OCI-LY1 (cell line): ENCODE data around the gene RBL1.
"Not testable (repeated sequence)": the region's sequence is repeated elsewhere in the genome, so short reads cannot be mapped to it uniquely, and the experiment has no call there.

Experiments used
- H2AFZ ChIP-seq: fragments of 200-600 bp; sonication (generic), shearing (Covaris generic); 2 replicates; pipeline ENCODE4 v1.6.0; 2014; ENCODE audit warnings: antibody characterized with exemption, mild to moderate bottlenecking, low read length
- H3F3A ChIP-seq: fragments of 200-600 bp; sonication (generic), shearing (Covaris generic); 2 replicates; pipeline ENCODE4 v1.6.0; 2014; ENCODE audit warnings: mild to moderate bottlenecking, antibody characterized with exemption, low read length, moderate library complexity; ENCODE audit not compliant: insufficient read depth
- H3K27ac ChIP-seq: fragments of 200-600 bp; sonication (generic); 2 replicates; pipeline ENCODE4 v1.5.1; 2014; ENCODE audit warnings: low read length, mixed run types, mild to moderate bottlenecking, low read depth; ENCODE audit not compliant: poor library complexity, severe bottlenecking
- H3K27me3 ChIP-seq: fragments of 200-600 bp; sonication (generic); 2 replicates; pipeline ENCODE4 v1.6.0; 2014; ENCODE audit warnings: antibody characterized with exemption, mild to moderate bottlenecking, low read length, moderate library complexity; ENCODE audit not compliant: insufficient read depth
- H3K36me3 ChIP-seq: fragments of 200-600 bp; sonication (generic); 2 replicates; pipeline ENCODE4 v1.6.1; 2014; ENCODE audit warnings: mild to moderate bottlenecking, antibody characterized with exemption, low read length, moderate library complexity, mixed read lengths; ENCODE audit not compliant: insufficient read depth
- H3K4me1 ChIP-seq: fragments of 200-600 bp; sonication (generic); 2 replicates; pipeline ENCODE4 v1.5.1; 2014; ENCODE audit warnings: mild to moderate bottlenecking, low read length, moderate library complexity; ENCODE audit not compliant: insufficient read depth, severe bottlenecking
- H3K4me2 ChIP-seq: fragments of 200-600 bp; sonication (generic), shearing (Covaris generic); 2 replicates; pipeline ENCODE4 v1.6.1; 2014; ENCODE audit warnings: low read length
- H3K4me3 ChIP-seq: fragments of 200-600 bp; sonication (generic); 2 replicates; pipeline ENCODE4 v1.5.1; 2014; ENCODE audit warnings: low read length, low read depth, mild to moderate bottlenecking, mixed read lengths; ENCODE audit not compliant: poor library complexity, severe bottlenecking
- H3K79me2 ChIP-seq: fragments of 200-600 bp; shearing (Covaris generic); 2 replicates; pipeline ENCODE4 v1.6.1; 2016; ENCODE audit warnings: mixed run types, low read length, mixed read lengths; ENCODE audit not compliant: insufficient read depth
- H3K9ac ChIP-seq: fragments of 200-600 bp; sonication (generic), shearing (Covaris generic); 2 replicates; pipeline ENCODE4 v1.6.1; 2014; ENCODE audit warnings: mild to moderate bottlenecking, low read length, mixed read lengths
- H3K9me2 ChIP-seq: fragments of 200-600 bp; sonication (generic), shearing (Covaris generic); 2 replicates; pipeline ENCODE4 v1.6.1; 2014; ENCODE audit warnings: low read depth, mild to moderate bottlenecking, low read length, mixed read lengths
- H3K9me3 ChIP-seq: fragments of 200-600 bp; shearing (Covaris generic); 2 replicates; pipeline ENCODE4 v1.6.1; 2014; ENCODE audit warnings: low read length, mixed read lengths
- H4K20me1 ChIP-seq: fragments of 200-600 bp; sonication (generic), shearing (Covaris generic); 2 replicates; pipeline ENCODE4 v1.6.0; 2016; ENCODE audit warnings: mild to moderate bottlenecking, low read length; ENCODE audit not compliant: insufficient read depth
- EZH2 ChIP-seq: fragments of 200-600 bp; sonication (generic), shearing (Covaris generic); IDR thresholded peaks from 2 replicates; pipeline ENCODE4 v1.8.0; 2017; ENCODE audit warnings: borderline replicate concordance, mixed run types, mild to moderate bottlenecking, antibody characterized with exemption, low read length, moderate library complexity, mixed read lengths
- TF ChIP-seq, protein P1 (sequence below): fragments of 200-600 bp; sonication (generic), shearing (Covaris generic); IDR thresholded peaks from 2 replicates; pipeline ENCODE4 v1.5.1; 2017; ENCODE audit warnings: mild to moderate bottlenecking, antibody characterized with exemption, low read length, moderate library complexity, mixed read lengths

Gene RBL1

DNA sequence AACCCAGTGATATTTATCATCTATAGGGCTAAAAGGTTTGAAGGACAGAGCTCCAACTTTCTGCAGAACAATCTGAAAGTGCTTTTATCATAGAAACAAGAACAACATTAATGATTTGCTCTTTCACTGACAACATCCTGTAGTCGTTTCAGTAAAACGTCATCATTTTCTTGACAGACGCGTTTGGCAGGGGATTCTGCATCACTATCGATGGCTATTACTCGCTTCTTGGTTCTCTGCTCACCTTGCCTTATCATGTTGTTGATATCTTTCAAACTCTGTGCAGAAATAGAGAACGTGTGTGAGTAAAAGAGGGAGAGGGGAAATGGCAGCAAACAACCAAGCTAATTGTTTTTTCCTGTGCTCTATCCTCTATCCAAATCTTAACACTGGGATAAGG lies 97.1 kb downstream of the RBL1 start:
- no peak overlapping the region for H3K9ac ChIP-seq
- TF ChIP-seq, protein P1, sequence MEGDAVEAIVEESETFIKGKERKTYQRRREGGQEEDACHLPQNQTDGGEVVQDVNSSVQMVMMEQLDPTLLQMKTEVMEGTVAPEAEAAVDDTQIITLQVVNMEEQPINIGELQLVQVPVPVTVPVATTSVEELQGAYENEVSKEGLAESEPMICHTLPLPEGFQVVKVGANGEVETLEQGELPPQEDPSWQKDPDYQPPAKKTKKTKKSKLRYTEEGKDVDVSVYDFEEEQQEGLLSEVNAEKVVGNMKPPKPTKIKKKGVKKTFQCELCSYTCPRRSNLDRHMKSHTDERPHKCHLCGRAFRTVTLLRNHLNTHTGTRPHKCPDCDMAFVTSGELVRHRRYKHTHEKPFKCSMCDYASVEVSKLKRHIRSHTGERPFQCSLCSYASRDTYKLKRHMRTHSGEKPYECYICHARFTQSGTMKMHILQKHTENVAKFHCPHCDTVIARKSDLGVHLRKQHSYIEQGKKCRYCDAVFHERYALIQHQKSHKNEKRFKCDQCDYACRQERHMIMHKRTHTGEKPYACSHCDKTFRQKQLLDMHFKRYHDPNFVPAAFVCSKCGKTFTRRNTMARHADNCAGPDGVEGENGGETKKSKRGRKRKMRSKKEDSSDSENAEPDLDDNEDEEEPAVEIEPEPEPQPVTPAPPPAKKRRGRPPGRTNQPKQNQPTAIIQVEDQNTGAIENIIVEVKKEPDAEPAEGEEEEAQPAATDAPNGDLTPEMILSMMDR, result no peak
- no peak for TF ChIP-seq EZH2
- H3K4me3 ChIP-seq, result no peak overlapping the region
- H3F3A ChIP-seq, result no peaks in the 10 kb centered on the region; the same call in 1 of the 2 replicates
- no peaks in the 10 kb centered on the region for H3K79me2 ChIP-seq
- H3K36me3 ChIP-seq, result peaks cover 59% of the 10 kb centered on the region
- no peaks in the 10 kb centered on the region for H3K27me3 ChIP-seq
- no peaks in the 10 kb centered on the region for H3K4me1 ChIP-seq
- no peaks in the 10 kb centered on the region for H4K20me1 ChIP-seq
- H3K9me2 ChIP-seq, result no peaks in the 10 kb centered on the region
- no peak overlapping the region for H2AFZ ChIP-seq
- H3K27ac ChIP-seq, result no peak overlapping the region
- no peaks in the 10 kb centered on the region for H3K9me3 ChIP-seq
- no peak overlapping the region for H3K4me2 ChIP-seq

DNA sequence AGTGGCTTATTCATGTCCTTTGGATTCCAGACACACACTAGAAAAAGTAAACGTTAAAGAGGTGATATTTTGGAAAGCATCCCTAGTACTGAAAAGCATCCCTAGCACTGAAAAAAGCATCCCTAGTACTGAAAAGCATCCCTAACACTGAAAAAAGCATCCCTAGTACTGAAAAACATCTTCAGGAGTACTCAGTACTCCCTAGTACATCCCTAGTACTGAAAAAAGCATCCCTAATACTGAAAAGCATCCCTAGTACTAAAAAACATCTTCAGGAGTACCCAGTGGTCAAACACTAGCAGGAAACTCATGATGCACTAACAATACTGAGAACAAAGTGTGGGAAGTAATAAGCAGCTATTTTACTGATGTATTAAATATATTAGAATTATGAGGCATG lies 98.7 kb downstream of the RBL1 start:
- no peak overlapping the region for H3K4me2 ChIP-seq
- peaks cover 48% of the 10 kb centered on the region for H3K36me3 ChIP-seq
- no peaks in the 10 kb centered on the region for H3K79me2 ChIP-seq
- H4K20me1 ChIP-seq, result no peaks in the 10 kb centered on the region
- no peak overlapping the region for H2AFZ ChIP-seq
- no peak overlapping the region for H3K9ac ChIP-seq
- TF ChIP-seq EZH2, result no peak
- TF ChIP-seq, protein P1, result no peak
- no peak overlapping the region for H3K4me3 ChIP-seq
- peaks cover 3% of the 10 kb centered on the region for H3K9me3 ChIP-seq
- no peaks in the 10 kb centered on the region for H3K9me2 ChIP-seq
- no peaks in the 10 kb centered on the region; the same call in 1 of the 2 replicates for H3F3A ChIP-seq
- no peak overlapping the region for H3K27ac ChIP-seq
- H3K4me1 ChIP-seq, result no peaks in the 10 kb centered on the region
- H3K27me3 ChIP-seq, result no peaks in the 10 kb centered on the region

DNA sequence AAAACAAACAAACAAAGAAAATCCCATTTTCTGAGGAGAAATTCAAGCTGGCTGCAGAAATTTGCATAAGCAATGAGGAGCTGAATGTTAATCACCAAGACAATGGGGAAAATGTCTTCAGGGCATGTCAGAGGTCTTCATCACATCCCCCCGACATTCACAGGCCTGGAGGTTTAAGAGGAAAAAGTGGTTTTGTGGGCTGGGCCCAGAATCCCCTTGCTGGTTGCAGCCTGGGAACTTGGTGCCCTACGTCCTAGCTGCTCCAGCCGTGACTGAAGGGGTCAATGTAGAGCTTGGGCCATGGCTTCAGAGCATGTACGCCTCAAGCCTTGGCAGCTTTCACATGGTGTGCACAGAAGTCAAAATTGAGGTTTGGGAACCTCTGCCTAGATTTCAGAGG lies 101.6 kb downstream of the RBL1 start:
- H2AFZ ChIP-seq, H4K20me1 ChIP-seq, H3F3A ChIP-seq, H3K4me2 ChIP-seq, H3K27me3 ChIP-seq, H3K9ac ChIP-seq, H3K4me1 ChIP-seq, H3K27ac ChIP-seq, H3K9me3 ChIP-seq, H3K4me3 ChIP-seq, H3K79me2 ChIP-seq, H3K9me2 ChIP-seq: not testable (repeated sequence)
- peaks cover 45% of the 10 kb centered on the region for H3K36me3 ChIP-seq

DNA sequence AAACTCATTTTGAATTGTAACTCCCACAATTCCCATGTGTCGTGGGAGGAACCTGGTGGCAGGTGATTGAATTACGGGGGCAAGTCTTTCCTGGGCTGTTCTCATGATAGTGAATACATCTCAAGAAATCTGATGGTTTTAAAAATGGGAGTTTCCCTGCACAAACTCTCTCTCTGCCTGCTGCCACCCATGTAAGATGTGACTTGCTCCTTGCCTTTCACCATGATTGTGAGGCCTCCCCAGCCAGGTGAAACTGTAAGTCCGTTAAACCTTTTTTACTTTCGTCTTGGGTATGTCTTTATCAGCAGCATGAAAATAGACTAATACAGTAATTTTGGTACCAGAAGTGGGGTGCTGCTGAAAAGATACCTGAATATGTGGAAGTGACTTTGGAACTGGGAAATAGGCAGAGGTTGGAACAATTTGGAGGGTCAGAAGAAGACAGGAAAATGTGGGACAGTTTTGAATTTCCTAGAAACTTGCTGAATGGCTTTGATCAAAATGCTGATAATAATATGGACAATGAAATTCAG lies 102.9 kb downstream of the RBL1 start:
- H3K27ac ChIP-seq, result no peak overlapping the region
- H3K27me3 ChIP-seq, result no peaks in the 10 kb centered on the region
- H3K36me3 ChIP-seq, result peaks cover 37% of the 10 kb centered on the region
- H3K79me2 ChIP-seq, result no peaks in the 10 kb centered on the region
- TF ChIP-seq, protein P1, result no peak
- no peak for TF ChIP-seq EZH2
- H2AFZ ChIP-seq, result no peak overlapping the region
- H3K4me1 ChIP-seq, result peaks cover 12% of the 10 kb centered on the region
- H3K4me2 ChIP-seq, result no peak overlapping the region
- H3F3A ChIP-seq, result no peaks in the 10 kb centered on the region; the same call in 1 of the 2 replicates
- peaks cover 3% of the 10 kb centered on the region for H3K9me3 ChIP-seq
- H3K9ac ChIP-seq, result no peak overlapping the region
- no peaks in the 10 kb centered on the region for H3K9me2 ChIP-seq
- no peaks in the 10 kb centered on the region for H4K20me1 ChIP-seq
- H3K4me3 ChIP-seq, result no peak overlapping the region
